NCI-H1048 (cell line): Measurements from ENCODE around the gene ZDHHC5.

Experiments used
- DNase-seq: peaks from one replicate; lab custom pipeline; 2025; lab: John Stamatoyannopoulos, UW

Gene ZDHHC5, protein sequence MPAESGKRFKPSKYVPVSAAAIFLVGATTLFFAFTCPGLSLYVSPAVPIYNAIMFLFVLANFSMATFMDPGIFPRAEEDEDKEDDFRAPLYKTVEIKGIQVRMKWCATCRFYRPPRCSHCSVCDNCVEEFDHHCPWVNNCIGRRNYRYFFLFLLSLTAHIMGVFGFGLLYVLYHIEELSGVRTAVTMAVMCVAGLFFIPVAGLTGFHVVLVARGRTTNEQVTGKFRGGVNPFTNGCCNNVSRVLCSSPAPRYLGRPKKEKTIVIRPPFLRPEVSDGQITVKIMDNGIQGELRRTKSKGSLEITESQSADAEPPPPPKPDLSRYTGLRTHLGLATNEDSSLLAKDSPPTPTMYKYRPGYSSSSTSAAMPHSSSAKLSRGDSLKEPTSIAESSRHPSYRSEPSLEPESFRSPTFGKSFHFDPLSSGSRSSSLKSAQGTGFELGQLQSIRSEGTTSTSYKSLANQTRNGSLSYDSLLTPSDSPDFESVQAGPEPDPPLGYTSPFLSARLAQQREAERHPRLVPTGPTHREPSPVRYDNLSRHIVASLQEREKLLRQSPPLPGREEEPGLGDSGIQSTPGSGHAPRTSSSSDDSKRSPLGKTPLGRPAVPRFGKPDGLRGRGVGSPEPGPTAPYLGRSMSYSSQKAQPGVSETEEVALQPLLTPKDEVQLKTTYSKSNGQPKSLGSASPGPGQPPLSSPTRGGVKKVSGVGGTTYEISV

GRCh38 chr11:57667736-57668433, at the start of gene ZDHHC5:
Gene ZDHHC5 (plus strand): TSS chr11:57668114. CDS start chr11:57673091, 4,977 bp downstream.
- DNase-seq, result peak; percentile 94

GRCh38 chr11:57618438-57618837, 49.5 kb upstream of the ZDHHC5 start:
- DNase-seq, result no peak

DNA sequence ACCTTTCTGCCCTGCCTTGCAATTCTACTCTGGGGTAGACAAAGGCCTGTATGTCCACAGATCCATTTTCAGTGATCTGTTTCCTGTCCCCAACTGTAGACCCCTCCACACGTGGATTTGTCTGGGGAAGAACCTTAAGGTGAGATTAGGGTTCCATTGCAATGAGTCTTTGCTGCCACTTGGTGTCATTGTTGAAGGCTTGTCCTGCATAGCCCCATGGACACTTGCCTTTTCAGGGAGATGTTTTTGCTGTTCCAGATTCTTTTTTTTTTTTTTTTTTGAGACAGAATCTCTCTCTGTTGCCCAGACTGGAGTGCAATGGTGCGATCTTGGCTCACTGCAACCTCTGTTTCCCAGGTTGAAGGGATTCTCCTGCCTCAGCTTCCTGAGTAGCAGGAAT, 48.6 kb upstream of the ZDHHC5 start:
- no peak for DNase-seq

GRCh38 chr11:57620467-57620866, 47.4 kb upstream of the ZDHHC5 start:
- DNase-seq, result no peak

DNA sequence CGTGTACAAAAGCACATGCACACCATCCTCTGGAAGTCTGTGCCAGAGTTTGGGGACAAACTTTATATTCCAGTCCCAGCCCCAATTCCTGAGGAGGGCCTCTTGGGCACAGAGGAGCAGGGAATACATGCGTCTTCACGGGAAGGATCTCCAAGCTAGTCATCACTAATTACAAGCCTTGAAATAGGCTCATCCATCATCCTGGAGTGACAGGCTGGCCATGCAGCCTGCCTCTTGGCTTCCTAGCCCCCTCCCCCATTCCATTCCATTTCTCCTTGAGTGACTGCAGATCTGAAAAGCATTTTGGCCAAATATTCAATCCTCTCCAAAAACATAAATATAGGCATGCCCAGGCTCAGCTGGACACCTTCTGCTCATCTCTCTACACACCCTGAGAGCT, 45.7 kb upstream of the ZDHHC5 start:
- no peak for DNase-seq

- DNase-seq, result no peak
Measured at GRCh38 chr11:57624864-57625263, 43.0 kb upstream of the ZDHHC5 start.

GRCh38 chr11:57626895-57627294, 41.0 kb upstream of the ZDHHC5 start:
- no peak for DNase-seq

GRCh38 chr11:57630171-57630570, 37.7 kb upstream of the ZDHHC5 start:
- DNase-seq, result no peak

DNA sequence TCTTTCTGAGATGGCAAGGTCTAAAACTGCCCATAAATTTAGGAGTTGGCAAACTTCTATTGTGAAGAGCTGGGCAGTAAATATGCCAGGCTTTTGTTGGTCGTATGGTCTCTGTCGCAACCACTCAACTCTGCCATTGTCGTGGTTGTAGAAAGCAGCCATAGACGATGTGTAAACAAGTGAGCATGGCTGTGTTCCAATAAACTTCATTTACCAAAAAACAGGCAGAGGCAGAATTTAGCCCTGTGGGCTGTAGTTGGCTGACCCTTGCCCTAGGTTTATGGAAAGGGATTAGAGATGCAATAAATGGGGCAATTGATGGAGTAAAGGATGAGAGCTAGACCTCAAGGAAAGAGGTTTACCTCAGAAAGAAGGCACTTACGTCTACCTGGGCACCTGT, 35.8 kb upstream of the ZDHHC5 start:
- no peak for DNase-seq

- DNase-seq, result no peak
Measured at GRCh38 chr11:57633394-57634070, 34.4 kb upstream of the ZDHHC5 start.

GRCh38 chr11:57634311-57634710, 33.6 kb upstream of the ZDHHC5 start:
- DNase-seq, result no peak

DNA sequence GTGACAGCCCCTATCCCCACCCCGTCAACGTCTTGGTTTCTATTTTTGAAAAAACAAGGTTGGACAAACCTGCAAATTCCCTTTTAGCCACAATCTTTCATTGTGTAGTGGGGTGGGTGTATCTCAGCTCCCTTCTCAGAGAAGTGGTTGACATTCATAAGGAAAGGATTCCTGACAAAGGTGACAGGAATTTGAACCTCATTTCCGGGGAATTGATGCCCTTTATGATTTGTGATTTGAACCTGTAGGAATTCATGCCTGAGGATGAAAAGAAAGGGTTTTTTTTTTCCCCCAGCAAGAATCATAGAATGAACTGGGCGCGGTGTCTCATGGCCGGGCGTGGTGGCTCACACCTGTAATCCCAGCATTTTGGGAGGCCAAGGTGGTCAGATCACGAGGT, 32.7 kb upstream of the ZDHHC5 start:
- no peak for DNase-seq

DNA sequence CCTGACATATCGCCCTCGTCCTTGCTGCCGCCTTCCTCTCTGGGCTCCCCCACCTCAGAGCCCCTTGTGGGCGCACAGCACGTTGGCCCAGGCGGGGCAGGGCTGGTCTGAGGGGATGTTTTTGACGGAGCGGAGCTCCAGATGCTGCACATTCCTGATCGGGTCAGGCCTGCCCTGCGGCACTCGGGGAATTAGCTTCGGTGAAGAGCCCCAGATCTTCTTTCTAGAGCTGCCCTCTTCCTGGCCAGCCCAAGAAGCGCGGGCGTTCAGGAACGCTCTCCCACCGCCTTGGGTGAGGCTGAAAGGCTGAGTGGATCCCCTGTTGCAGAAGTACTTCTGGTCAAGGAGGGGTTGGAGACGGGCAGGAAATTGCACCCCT, 30.3 kb upstream of the ZDHHC5 start:
- DNase-seq, result no peak

DNA sequence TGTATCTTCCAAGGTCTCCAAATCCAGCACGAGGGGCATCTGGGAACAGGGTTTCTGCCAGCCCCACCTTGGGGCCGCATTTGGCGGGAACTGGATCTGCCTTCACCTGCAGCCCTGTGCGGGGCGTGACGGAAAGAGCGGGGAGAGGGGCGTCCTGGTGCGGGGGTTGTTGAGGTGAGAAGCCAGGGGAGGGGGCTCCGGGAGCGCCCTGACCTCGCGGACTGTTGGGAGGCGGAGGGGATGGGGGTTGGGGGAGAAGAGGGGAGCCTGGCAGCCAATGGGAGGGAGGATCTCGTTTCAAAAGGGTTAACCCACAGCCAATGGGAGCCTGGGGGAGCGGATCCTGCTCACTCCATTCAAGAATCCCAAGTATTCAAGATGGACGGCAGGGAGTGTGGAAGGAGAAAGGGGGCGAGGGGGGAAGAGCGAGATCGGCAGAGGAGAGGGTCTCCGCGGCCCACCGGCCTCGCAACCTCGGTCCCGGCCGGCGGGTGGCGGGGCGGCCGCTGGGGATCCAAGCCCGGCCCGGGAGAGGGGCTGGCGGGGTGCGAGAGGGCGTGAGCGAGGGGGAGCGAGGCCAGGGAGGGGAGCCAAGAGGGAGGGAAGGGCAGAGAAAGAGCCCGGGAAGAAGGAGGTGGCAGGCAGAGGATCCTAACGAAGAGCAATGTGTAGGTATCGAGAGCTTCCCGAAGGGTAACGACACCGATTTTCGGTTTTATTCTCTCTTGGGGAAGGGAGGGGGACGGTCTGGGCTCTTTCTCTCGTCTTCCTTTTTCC, 29.7 kb upstream of the ZDHHC5 start:
- DNase-seq, result peak; percentile 73

- no peak for DNase-seq
Measured at GRCh38 chr11:57638811-57639320, 29.0 kb upstream of the ZDHHC5 start.

- DNase-seq, result no peak
Measured at GRCh38 chr11:57639321-57640067, 28.4 kb upstream of the ZDHHC5 start.

DNA sequence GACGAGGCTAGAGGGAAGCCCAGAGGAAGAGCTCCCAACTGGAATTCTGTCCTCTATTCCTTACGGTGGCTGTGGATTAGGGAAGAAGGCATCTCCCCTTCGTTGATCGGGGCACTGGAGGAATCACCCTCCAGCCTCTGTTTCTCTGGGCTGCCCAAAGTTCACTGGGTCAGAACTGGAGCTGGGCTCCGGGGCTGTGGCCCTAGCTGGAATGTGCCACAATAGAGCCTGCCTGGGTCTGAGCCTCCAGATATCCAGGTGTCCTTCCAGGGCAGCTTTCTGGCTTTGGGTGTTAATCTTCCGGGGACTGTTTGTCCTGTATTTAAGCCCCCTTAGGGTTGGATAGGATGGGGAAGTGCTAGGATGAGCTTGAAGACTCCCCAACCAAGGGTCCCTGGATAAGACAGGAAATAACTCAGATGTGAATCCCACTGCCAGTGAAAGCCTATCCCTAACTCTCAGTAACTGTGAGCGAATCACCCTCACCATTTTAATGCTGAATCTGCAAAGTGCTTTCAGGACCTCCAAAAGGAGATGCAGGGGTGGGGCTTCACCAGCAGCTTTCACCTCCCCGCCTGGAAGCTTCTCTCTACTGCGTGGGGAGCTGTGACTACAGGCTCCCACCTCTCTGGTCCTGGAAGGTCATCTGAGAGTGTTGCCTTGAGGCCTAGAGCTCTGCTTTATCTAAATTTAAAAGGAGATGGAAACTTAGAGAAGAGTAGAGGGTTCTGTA, 27.7 kb upstream of the ZDHHC5 start:
- DNase-seq, result no peak

DNA sequence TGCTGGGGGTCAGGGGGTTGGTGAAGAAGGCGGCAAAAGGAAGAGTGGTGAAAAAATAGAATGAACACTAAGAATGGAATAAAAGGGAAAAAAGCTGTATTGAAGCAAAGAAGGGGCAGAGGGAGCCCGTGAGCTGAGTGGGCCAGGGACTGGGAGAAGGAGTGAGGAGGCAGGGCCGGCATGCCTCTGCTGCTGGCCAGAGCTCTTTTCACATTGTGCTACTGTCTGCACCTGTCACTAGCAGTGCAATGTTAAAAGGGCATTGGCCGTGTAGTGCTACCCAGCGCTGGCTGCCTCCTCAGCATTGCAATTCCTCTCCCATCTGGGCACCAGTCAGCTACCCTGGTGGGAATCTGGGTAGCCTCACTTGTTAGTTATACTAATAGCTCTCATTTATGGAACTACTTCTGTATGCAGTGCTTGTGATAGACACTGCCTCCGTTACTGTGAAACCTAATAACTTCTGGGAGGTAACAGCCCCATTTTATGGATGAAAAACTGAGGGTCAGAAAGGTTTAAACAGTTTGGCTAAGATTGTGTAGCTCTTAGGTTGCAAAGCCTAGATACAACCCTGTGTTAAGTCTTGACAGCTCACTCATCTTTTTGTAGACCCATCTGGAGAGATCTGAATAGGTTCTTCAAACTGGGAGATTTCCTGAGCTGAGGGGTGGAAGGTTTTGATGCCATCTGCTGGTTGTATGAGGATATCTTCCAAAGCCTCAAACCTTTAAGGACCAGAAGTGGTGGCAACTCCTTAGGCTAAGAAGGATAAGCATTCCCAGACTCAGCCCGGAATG, 26.7 kb upstream of the ZDHHC5 start:
- DNase-seq, result no peak

DNA sequence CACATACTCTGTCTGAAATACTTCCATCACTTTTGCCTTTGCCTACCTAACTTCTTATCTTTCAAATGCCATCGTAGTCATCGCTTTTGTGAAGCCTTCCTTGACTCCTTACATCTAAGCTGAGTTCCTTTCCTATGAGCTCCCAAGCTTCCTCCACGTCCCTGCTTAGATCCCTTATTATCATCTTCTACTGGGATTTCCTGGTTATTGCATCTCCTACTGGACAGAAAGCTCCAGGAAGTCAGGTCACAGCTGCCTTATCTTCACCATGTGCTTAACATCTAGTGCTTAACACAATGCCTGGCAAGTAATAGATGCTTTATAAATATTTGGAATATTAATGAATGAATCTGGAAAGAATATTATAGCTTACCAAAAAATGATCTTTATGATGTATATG, 24.1 kb upstream of the ZDHHC5 start:
- DNase-seq, result no peak
